ENCODE data around the gene ABCG8. TPM values are rescaled to one million over a fixed set of nuclear protein-coding genes. Genes with fewer than 3 reads are reported as not detected.

The ABCG8 gene
- total RNA-seq, result not detected in 2 replicates

DNA sequence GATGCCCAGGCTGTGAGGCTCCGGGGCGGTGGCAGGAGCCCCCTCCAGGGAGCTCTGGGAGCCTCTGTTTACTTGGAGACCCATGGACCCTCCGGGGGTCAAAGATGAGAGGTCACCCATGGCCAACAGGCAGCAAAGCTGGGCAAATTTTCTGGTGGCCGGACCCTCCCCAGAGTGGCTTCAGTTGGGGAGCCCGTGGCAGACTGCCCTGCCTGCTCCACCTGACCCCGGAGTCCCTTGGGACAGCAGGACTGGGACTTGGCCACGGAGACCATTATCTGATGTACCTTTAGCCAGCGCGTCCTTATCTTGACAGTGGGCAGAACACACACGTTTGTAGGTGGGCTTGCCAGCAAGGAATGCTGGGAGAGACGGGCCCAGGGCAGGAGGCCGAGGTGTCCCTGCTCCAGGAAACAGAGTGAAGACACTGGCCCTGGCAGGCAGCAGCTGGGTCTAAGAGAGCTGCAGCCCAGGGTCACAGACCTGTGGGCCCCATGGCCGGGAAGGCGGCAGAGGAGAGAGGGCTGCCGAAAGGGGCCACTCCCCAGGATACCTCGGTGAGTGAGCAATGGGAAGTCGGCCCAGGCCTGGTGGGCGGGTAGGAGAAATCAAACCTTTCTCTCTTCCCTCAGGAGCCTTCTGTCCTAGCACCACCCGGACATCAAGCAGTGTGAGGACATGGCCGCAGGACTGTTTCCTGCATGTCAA is at the start of gene ABCG8, which contains the start of gene ABCG5:
TSS of gene ABCG8 (plus strand) at position 412 of the 708 bp plus-strand sequence. CDS start at position 495, 83 bp downstream.
TSS of gene ABCG5 (minus strand) at position 280 of the 708 bp plus-strand sequence. CDS start at position 120, 160 bp downstream.

Other genes with a start within 250 kb of the ABCG8 start
- 11.8 and 13.4 TPM in 2 replicates for gene THADA, start 242.9 kb upstream of the ABCG8 start, total RNA-seq
- gene PLEKHH2, start 201.7 kb upstream of the ABCG8 start, total RNA-seq, result 1.3 TPM in 2 replicates
- 0.08 TPM in 1 of 2 replicates, not detected in the other for gene C1GALT1C1L, start 162.5 kb upstream of the ABCG8 start, total RNA-seq
- 13.7 and 16.4 TPM in 2 replicates for gene DYNC2LI1, start 64.9 kb upstream of the ABCG8 start, total RNA-seq
- not detected in 2 replicates for gene ABCG5, start 132 bp upstream of the ABCG8 start, total RNA-seq
- 41.7 and 43.9 TPM in 2 replicates for gene LRPPRC, start 157.0 kb downstream of the ABCG8 start, total RNA-seq